KG1 (cell line): Measurements from ENCODE around the gene CAVIN1.
"Not testable (repeated sequence)": the region's sequence is repeated elsewhere in the genome, so short reads cannot be mapped to it uniquely, and the experiment has no call there.

Source experiments
- DNase-seq: peaks from one replicate; lab custom pipeline; 2025; lab: John Stamatoyannopoulos, UW

The CAVIN1 gene

GRCh38 chr17:42378959-42379594 is 44.0 kb downstream of the CAVIN1 start:
- no peak for DNase-seq

GRCh38 chr17:42378359-42378958 is 44.6 kb downstream of the CAVIN1 start:
- no peak for DNase-seq

GRCh38 chr17:42373896-42374295 is 49.2 kb downstream of the CAVIN1 start:
- no peak for DNase-seq

GRCh38 chr17:42372142-42372541 is 50.9 kb downstream of the CAVIN1 start:
- no peak for DNase-seq

- not testable (repeated sequence) for DNase-seq
These were observed 54.1 kb downstream of the CAVIN1 start for GRCh38 chr17:42368797-42369561.

GRCh38 chr17:42368310-42368709 is 54.7 kb downstream of the CAVIN1 start:
- DNase-seq = not testable (repeated sequence)

GRCh38 chr17:42366176-42367023 is 56.7 kb downstream of the CAVIN1 start:
- DNase-seq = not testable (repeated sequence)

GRCh38 chr17:42365136-42365535 is 57.9 kb downstream of the CAVIN1 start:
- DNase-seq = no peak

GRCh38 chr17:42363767-42364585 is 59.1 kb downstream of the CAVIN1 start:
- DNase-seq = no peak

- no peak for DNase-seq
These were observed 59.8 kb downstream of the CAVIN1 start for GRCh38 chr17:42363231-42363630.

GRCh38 chr17:42362245-42362961 is 60.7 kb downstream of the CAVIN1 start:
- no peak for DNase-seq

- no peak for DNase-seq
These were observed 61.3 kb downstream of the CAVIN1 start for GRCh38 chr17:42361781-42362186.

GRCh38 chr17:42360388-42360787 is 62.7 kb downstream of the CAVIN1 start:
- not testable (repeated sequence) for DNase-seq

- no peak for DNase-seq
These were observed 63.9 kb downstream of the CAVIN1 start for GRCh38 chr17:42359133-42359532.

GRCh38 chr17:42358434-42358833 is 64.6 kb downstream of the CAVIN1 start:
- no peak for DNase-seq

- DNase-seq = no peak
These were observed 67.9 kb downstream of the CAVIN1 start for GRCh38 chr17:42354956-42355843.
